ENCODE data around the gene RSPH3.
"Not testable (repeated sequence)": the region's sequence is repeated elsewhere in the genome, so short reads cannot be mapped to it uniquely, and the experiment has no call there.

Gene RSPH3

GRCh38 chr6:159017757-159018559 is 18.0 kb upstream of the RSPH3 start:
- Histone ChIP-seq H3K9me3 (ENCODE audit: control insufficient read depth, low read depth, low read length) (no peaks in the 10 kb centered on the region), H3K9ac (ENCODE audit: low read length) (no peak overlapping the region), H3K27ac (ENCODE audit: low read length) (no peak overlapping the region), H3K4me3 (ENCODE audit: low read length) (no peak overlapping the region), H3K36me3 (ENCODE audit: control insufficient read depth, low read depth, low read length) (no peaks in the 10 kb centered on the region), H3K27me3 (ENCODE audit: control insufficient read depth, insufficient read depth, low read length) (no peaks in the 10 kb centered on the region), H3K4me1 (ENCODE audit: control insufficient read depth, low read depth, low read length) (no peaks in the 10 kb centered on the region)

GRCh38 chr6:159014406-159014805 is 14.4 kb upstream of the RSPH3 start:
- Histone ChIP-seq H3K9me3 (ENCODE audit: control insufficient read depth, low read depth, low read length) (no peaks in the 10 kb centered on the region), H3K4me1 (ENCODE audit: control insufficient read depth, low read depth, low read length) (no peaks in the 10 kb centered on the region), H3K27ac (ENCODE audit: low read length) (no peak overlapping the region), H3K4me3 (ENCODE audit: low read length) (no peak overlapping the region), H3K27me3 (ENCODE audit: control insufficient read depth, insufficient read depth, low read length) (no peaks in the 10 kb centered on the region), H3K9ac (ENCODE audit: low read length) (no peak overlapping the region), H3K36me3 (ENCODE audit: control insufficient read depth, low read depth, low read length) (no peaks in the 10 kb centered on the region)

DNA sequence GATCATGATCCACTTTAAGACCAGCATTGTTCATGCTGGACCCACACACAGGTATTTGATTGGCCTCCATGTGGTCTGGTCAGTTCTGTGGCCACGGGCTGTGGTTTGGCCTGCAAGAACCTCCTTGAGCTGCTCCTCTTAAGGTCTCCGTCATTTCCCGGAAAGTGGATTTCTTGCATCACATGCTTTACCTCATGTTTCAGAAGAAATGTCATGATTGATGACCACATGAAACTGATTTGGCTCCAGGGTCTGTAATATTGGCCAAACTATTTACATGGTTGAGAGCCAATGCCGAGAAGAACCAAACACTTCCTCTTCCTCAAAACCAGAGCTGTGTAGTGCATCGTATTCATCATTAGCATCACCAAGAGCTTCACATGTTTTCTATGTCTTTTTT is 13.2 kb upstream of the RSPH3 start:
- H3K27ac ChIP-seq (ENCODE audit: low read length), result no peak overlapping the region
- H3K27me3 ChIP-seq (ENCODE audit: control insufficient read depth, insufficient read depth, low read length), result no peaks in the 10 kb centered on the region
- no peak overlapping the region for H3K9ac ChIP-seq (ENCODE audit: low read length)
- no peaks in the 10 kb centered on the region for H3K9me3 ChIP-seq (ENCODE audit: control insufficient read depth, low read depth, low read length)
- H3K36me3 ChIP-seq (ENCODE audit: control insufficient read depth, low read depth, low read length), result no peaks in the 10 kb centered on the region
- no peak overlapping the region for H3K4me3 ChIP-seq (ENCODE audit: low read length)
- no peaks in the 10 kb centered on the region for H3K4me1 ChIP-seq (ENCODE audit: control insufficient read depth, low read depth, low read length)

DNA sequence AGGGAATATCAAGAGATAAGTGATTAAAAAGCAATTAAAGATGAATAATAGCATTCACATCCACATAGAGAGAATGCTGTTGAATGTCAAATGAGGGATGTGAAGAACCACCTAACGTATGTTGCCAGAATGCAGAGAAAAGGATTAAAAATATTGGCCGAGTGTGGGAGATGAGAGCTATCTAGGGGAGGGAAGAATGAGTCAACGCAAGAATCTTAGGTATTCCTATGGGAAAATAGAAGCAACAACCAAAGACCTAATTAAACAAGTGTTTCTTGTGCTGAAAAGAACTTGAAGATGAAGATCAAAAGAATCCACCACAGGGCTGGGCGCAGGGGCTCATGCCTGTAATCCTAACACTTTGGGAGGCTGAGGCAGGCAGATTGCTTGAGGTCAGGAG is 12.2 kb upstream of the RSPH3 start:
- H3K36me3 ChIP-seq (ENCODE audit: control insufficient read depth, low read depth, low read length), result no peaks in the 10 kb centered on the region
- no peaks in the 10 kb centered on the region for H3K9me3 ChIP-seq (ENCODE audit: control insufficient read depth, low read depth, low read length)
- H3K9ac ChIP-seq (ENCODE audit: low read length), result no peak overlapping the region
- H3K27me3 ChIP-seq (ENCODE audit: control insufficient read depth, insufficient read depth, low read length), result no peaks in the 10 kb centered on the region
- no peak overlapping the region for H3K4me3 ChIP-seq (ENCODE audit: low read length)
- no peak overlapping the region for H3K27ac ChIP-seq (ENCODE audit: low read length)
- H3K4me1 ChIP-seq (ENCODE audit: control insufficient read depth, low read depth, low read length), result no peaks in the 10 kb centered on the region

- H3K4me1 ChIP-seq (ENCODE audit: control insufficient read depth, low read depth, low read length); H3K36me3 ChIP-seq (ENCODE audit: control insufficient read depth, low read depth, low read length); H3K4me3 ChIP-seq (ENCODE audit: low read length); H3K9me3 ChIP-seq (ENCODE audit: control insufficient read depth, low read depth, low read length); H3K27me3 ChIP-seq (ENCODE audit: control insufficient read depth, insufficient read depth, low read length); H3K27ac ChIP-seq (ENCODE audit: low read length); H3K9ac ChIP-seq (ENCODE audit: low read length): not testable (repeated sequence)
These were observed 10.1 kb upstream of the RSPH3 start for GRCh38 chr6:159010037-159010612.

- Histone ChIP-seq H3K27ac (ENCODE audit: low read length) (no peak overlapping the region), H3K4me3 (ENCODE audit: low read length) (no peak overlapping the region), H3K27me3 (ENCODE audit: control insufficient read depth, insufficient read depth, low read length) (no peaks in the 10 kb centered on the region), H3K9me3 (ENCODE audit: control insufficient read depth, low read depth, low read length) (no peaks in the 10 kb centered on the region), H3K36me3 (ENCODE audit: control insufficient read depth, low read depth, low read length) (no peaks in the 10 kb centered on the region), H3K9ac (ENCODE audit: low read length) (no peak overlapping the region), H3K4me1 (ENCODE audit: control insufficient read depth, low read depth, low read length) (no peaks in the 10 kb centered on the region)
These were observed 8.8 kb upstream of the RSPH3 start for GRCh38 chr6:159008656-159009288.

GRCh38 chr6:159007510-159007909 is 7.5 kb upstream of the RSPH3 start:
- Histone ChIP-seq H3K27ac (ENCODE audit: low read length) (no peak overlapping the region), H3K4me3 (ENCODE audit: low read length) (no peak overlapping the region), H3K4me1 (ENCODE audit: control insufficient read depth, low read depth, low read length) (no peaks in the 10 kb centered on the region), H3K27me3 (ENCODE audit: control insufficient read depth, insufficient read depth, low read length) (no peaks in the 10 kb centered on the region), H3K36me3 (ENCODE audit: control insufficient read depth, low read depth, low read length) (no peaks in the 10 kb centered on the region), H3K9ac (ENCODE audit: low read length) (no peak overlapping the region), H3K9me3 (ENCODE audit: control insufficient read depth, low read depth, low read length) (no peaks in the 10 kb centered on the region)

DNA sequence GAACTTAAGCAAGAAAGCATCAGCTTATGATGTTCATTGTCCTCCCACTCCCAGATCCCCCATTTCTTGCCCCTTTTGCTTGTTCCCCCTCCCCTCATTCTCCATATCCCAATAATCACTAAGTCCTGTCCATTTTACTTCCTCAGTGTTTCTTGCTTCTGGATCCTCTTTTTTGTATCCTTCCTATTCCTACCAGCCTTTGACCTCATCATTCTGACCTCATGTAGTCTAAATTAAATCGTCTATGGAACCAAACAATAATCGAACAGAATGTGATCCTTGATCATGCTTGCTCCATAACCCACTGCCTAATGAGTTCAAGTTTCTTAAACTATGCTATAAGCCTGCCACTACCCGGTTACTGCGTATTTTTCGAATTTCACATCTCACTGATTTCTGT is 5.4 kb upstream of the RSPH3 start:
- Histone ChIP-seq H3K36me3 (ENCODE audit: control insufficient read depth, low read depth, low read length) (no peaks in the 10 kb centered on the region), H3K9me3 (ENCODE audit: control insufficient read depth, low read depth, low read length) (no peaks in the 10 kb centered on the region), H3K4me1 (ENCODE audit: control insufficient read depth, low read depth, low read length) (peaks cover 5% of the 10 kb centered on the region), H3K9ac (ENCODE audit: low read length) (no peak overlapping the region), H3K4me3 (ENCODE audit: low read length) (no peak overlapping the region), H3K27ac (ENCODE audit: low read length) (no peak overlapping the region), H3K27me3 (ENCODE audit: control insufficient read depth, insufficient read depth, low read length) (no peaks in the 10 kb centered on the region)

DNA sequence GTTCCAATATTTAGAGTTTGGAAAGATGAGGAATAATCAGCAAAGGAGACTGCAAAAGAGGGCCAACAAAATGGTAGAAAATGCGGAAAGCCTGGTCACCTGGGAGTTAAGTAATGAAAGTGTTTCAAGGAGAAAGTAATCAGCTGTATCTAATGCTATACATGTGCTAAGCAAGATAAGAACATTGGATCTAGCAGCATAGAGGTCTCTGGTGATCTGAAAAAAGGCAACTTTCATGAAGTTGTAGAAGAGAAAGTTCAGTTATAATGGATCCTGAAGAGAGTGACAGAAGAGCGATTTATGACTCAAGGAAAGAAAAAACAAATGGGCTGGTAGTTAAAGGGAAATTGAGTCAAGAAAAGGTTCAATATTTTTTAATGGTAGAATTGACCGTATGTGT is 4.6 kb upstream of the RSPH3 start:
- peaks cover 6% of the 10 kb centered on the region for H3K4me1 ChIP-seq (ENCODE audit: control insufficient read depth, low read depth, low read length)
- no peaks in the 10 kb centered on the region for H3K27me3 ChIP-seq (ENCODE audit: control insufficient read depth, insufficient read depth, low read length)
- no peak overlapping the region for H3K9ac ChIP-seq (ENCODE audit: low read length)
- no peak overlapping the region for H3K4me3 ChIP-seq (ENCODE audit: low read length)
- no peaks in the 10 kb centered on the region for H3K36me3 ChIP-seq (ENCODE audit: control insufficient read depth, low read depth, low read length)
- no peak overlapping the region for H3K27ac ChIP-seq (ENCODE audit: low read length)
- H3K9me3 ChIP-seq (ENCODE audit: control insufficient read depth, low read depth, low read length), result no peaks in the 10 kb centered on the region

- peaks cover 6% of the 10 kb centered on the region for H3K4me1 ChIP-seq (ENCODE audit: control insufficient read depth, low read depth, low read length)
- no peaks in the 10 kb centered on the region for H3K36me3 ChIP-seq (ENCODE audit: control insufficient read depth, low read depth, low read length)
- no peak overlapping the region for H3K9ac ChIP-seq (ENCODE audit: low read length)
- H3K9me3 ChIP-seq (ENCODE audit: control insufficient read depth, low read depth, low read length), result no peaks in the 10 kb centered on the region
- H3K27ac ChIP-seq (ENCODE audit: low read length), result no peak overlapping the region
- no peaks in the 10 kb centered on the region for H3K27me3 ChIP-seq (ENCODE audit: control insufficient read depth, insufficient read depth, low read length)
- H3K4me3 ChIP-seq (ENCODE audit: low read length), result no peak overlapping the region
These were observed 2.6 kb upstream of the RSPH3 start for GRCh38 chr6:159002432-159003155.

- H3K36me3 ChIP-seq (ENCODE audit: control insufficient read depth, low read depth, low read length), result no peaks in the 10 kb centered on the region
- H3K27me3 ChIP-seq (ENCODE audit: control insufficient read depth, insufficient read depth, low read length), result no peaks in the 10 kb centered on the region
- H3K27ac ChIP-seq (ENCODE audit: low read length), result peak overlapping the region; percentile 50
- peaks cover 6% of the 10 kb centered on the region for H3K4me1 ChIP-seq (ENCODE audit: control insufficient read depth, low read depth, low read length)
- H3K4me3 ChIP-seq (ENCODE audit: low read length), result peak overlapping the region; percentile 84
- H3K9ac ChIP-seq (ENCODE audit: low read length), result peak overlapping the region; percentile 91
- H3K9me3 ChIP-seq (ENCODE audit: control insufficient read depth, low read depth, low read length), result no peaks in the 10 kb centered on the region
These were observed 792 bp downstream of the RSPH3 start for GRCh38 chr6:158999154-158999665.
